CD4-positive, CD25-positive, alpha-beta regulatory T cell (primary cell): ENCODE data around the gene DIAPH1. TPM values are rescaled to one million over a fixed set of nuclear protein-coding genes. Genes with fewer than 3 reads are reported as not detected.

ENCODE experiments used
- ATAC-seq, 2 donors: fragments of 150-1000 bp; cut with Tn5 transposase; one replicate each; pipeline ENCODE4 v1.10.0; 2021; ENCODE audit warnings: low read depth in 2 of 2, moderate number of reproducible peaks in 2 of 2, moderate library complexity in 1 of 2
- DNase-seq, 3 donors: peaks; one replicate each; pipeline versions ENCODE4 v3.0.0 to v3.0.0-alpha.2; 2012 to 2022; ENCODE audit warnings: mixed read lengths in 1 of 3
- H3K27ac ChIP-seq: one replicate; pipeline ENCODE4 v1.7.0; 2013; ENCODE audit warnings: mild to moderate bottlenecking, low read length; ENCODE audit not compliant: insufficient read depth, poor library complexity, severe bottlenecking
- H3K27me3 ChIP-seq: one replicate; pipeline ENCODE4 v1.7.0; 2013; ENCODE audit warnings: low read length; ENCODE audit not compliant: control insufficient read depth, insufficient read depth
- H3K36me3 ChIP-seq: one replicate; pipeline ENCODE4 v1.7.0; 2013; ENCODE audit warnings: mild to moderate bottlenecking, low read length, moderate library complexity; ENCODE audit not compliant: control insufficient read depth, insufficient read depth
- H3K4me1 ChIP-seq: 2 replicates; pipeline ENCODE4 v1.7.0; 2013; ENCODE audit warnings: mild to moderate bottlenecking, low read length; ENCODE audit not compliant: insufficient read depth, control insufficient read depth, poor library complexity, severe bottlenecking
- H3K4me3 ChIP-seq: one replicate; pipeline ENCODE4 v1.7.0; 2013; ENCODE audit warnings: low read depth, mild to moderate bottlenecking, low read length, moderate library complexity
- H3K9me3 ChIP-seq, 2 experiments: 1 replicate in 1 of 2; 2 replicates in 1 of 2; pipeline ENCODE4 v1.7.0; 2013; ENCODE audit warnings: low read length in 2 of 2, mild to moderate bottlenecking in 1 of 2, moderate library complexity in 1 of 2; ENCODE audit not compliant: control insufficient read depth in 2 of 2
- H3K27ac Mint-ChIP-seq, 3 donors: one replicate each; pipeline ENCODE4 v1.8.0; 2020 to 2022; ENCODE audit warnings: mild to moderate bottlenecking in 3 of 3, mixed read lengths in 3 of 3, moderate library complexity in 2 of 3
- H3K27me3 Mint-ChIP-seq: one replicate; pipeline ENCODE4 v1.8.0; 2022; ENCODE audit warnings: mild to moderate bottlenecking, mixed read lengths
- H3K36me3 Mint-ChIP-seq: one replicate; pipeline ENCODE4 v1.8.0; 2020; ENCODE audit warnings: mixed read lengths
- H3K4me1 Mint-ChIP-seq, 4 donors: one replicate each; pipeline ENCODE4 v1.8.0; 2020 to 2022; ENCODE audit warnings: mixed read lengths in 4 of 4, mild to moderate bottlenecking in 1 of 4
- H3K4me3 Mint-ChIP-seq, 4 donors: one replicate each; pipeline ENCODE4 v1.8.0; 2020 to 2022; ENCODE audit warnings: mild to moderate bottlenecking in 4 of 4, mixed read lengths in 4 of 4, moderate library complexity in 3 of 4
- H3K9me3 Mint-ChIP-seq, 7 donors: one replicate each; pipeline ENCODE4 v1.8.0; 2020 to 2022; ENCODE audit warnings: mixed read lengths in 7 of 7, mild to moderate bottlenecking in 3 of 7, moderate library complexity in 2 of 7
- polyA plus RNA-seq, 4 donors: library from polyadenylated mRNA; unstranded; fragments of 300-500 nt; fragmentation: Illumina TruSeq; gene quantifications; one replicate each; pipeline ENCODE4 v1.2.3, GENCODE V29; 2021
- total RNA-seq: library from RNA; stranded (reverse); gene quantifications from one replicate; pipeline ENCODE4 v1.2.3, GENCODE V29; 2022

DIAPH1 gene
- total RNA-seq = 287 TPM
- polyA plus RNA-seq = 100 to 1,000 TPM in 1 of 4 donors, 10 to 100 TPM in 3; 86.1 to 105 (median 90.7) TPM

GRCh38 chr5:141618804-141619554 is at the start of gene DIAPH1:
Gene DIAPH1 (minus strand): TSS chr5:141619000. CDS start chr5:141618914, 86 bp downstream.
- no peaks in the 10 kb centered on the region for H3K27me3 Mint-ChIP-seq
- peak within 1 kb of the TSS; percentile 85 to 99 (median 97) for H3K27ac Mint-ChIP-seq
- peaks cover 29 to 49% (median 33%) of the 10 kb centered on the region in 4 donors for H3K4me1 Mint-ChIP-seq
- DNase-seq = peak; percentile 96 to 99 (median 97)
- Histone ChIP-seq H3K27me3 (no peaks in the 10 kb centered on the region), H3K4me1 (peaks cover 48% of the 10 kb centered on the region), H3K9me3 (no peaks in the 10 kb centered on the region), H3K4me3 (peak within 1 kb of the TSS; percentile 97), H3K36me3 (peaks cover 22% of the 10 kb centered on the region), H3K27ac (peak within 1 kb of the TSS; percentile 94)
- peaks cover 25% of the 10 kb centered on the region for H3K36me3 Mint-ChIP-seq
- H3K9me3 Mint-ChIP-seq = no peaks in the 10 kb centered on the region
- peak; percentile 97 for ATAC-seq
- H3K4me3 Mint-ChIP-seq = peak within 1 kb of the TSS; percentile 95 to 100 (median 97)

GRCh38 chr5:141665995-141666940 is 47.5 kb upstream of the DIAPH1 start:
- ATAC-seq = no peak

GRCh38 chr5:141664733-141665461 is 46.1 kb upstream of the DIAPH1 start:
- Histone ChIP-seq H3K9me3 (no peaks in the 10 kb centered on the region), H3K4me1 (peaks cover 3% of the 10 kb centered on the region), H3K36me3 (no peaks in the 10 kb centered on the region), H3K27ac (no peak overlapping the region), H3K4me3 (no peak overlapping the region), H3K27me3 (no peaks in the 10 kb centered on the region)
- H3K4me1 Mint-ChIP-seq = peaks cover 0 to 6% (median 3%) of the 10 kb centered on the region in 4 donors
- ATAC-seq (peak; percentile 76 to 83), DNase-seq (peak; percentile 52 to 76 (median 67))
- H3K36me3 Mint-ChIP-seq = no peaks in the 10 kb centered on the region
- H3K4me3 Mint-ChIP-seq = no peak overlapping the region
- H3K27ac Mint-ChIP-seq = no peak overlapping the region
- H3K27me3 Mint-ChIP-seq = peaks cover 4% of the 10 kb centered on the region
- H3K9me3 Mint-ChIP-seq = no peaks in the 10 kb centered on the region

More at GRCh38 chr5:141665995-141666940, 47.5 kb upstream of the DIAPH1 start:
- H3K27me3 ChIP-seq = no peaks in the 10 kb centered on the region
- H3K36me3 Mint-ChIP-seq = no peaks in the 10 kb centered on the region
- H3K27ac ChIP-seq = no peak overlapping the region
- no peak for DNase-seq
- H3K4me1 ChIP-seq = peaks cover 3% of the 10 kb centered on the region
- H3K27ac Mint-ChIP-seq = peak overlapping the region in 1 of 3 donors; percentile 67
- no peak overlapping the region for H3K4me3 Mint-ChIP-seq
- no peaks in the 10 kb centered on the region for H3K9me3 Mint-ChIP-seq
- H3K9me3 ChIP-seq = no peaks in the 10 kb centered on the region
- H3K4me3 ChIP-seq = no peak overlapping the region
- no peaks in the 10 kb centered on the region for H3K36me3 ChIP-seq
- H3K4me1 Mint-ChIP-seq = peaks cover 0 to 6% (median 3%) of the 10 kb centered on the region in 4 donors
- H3K27me3 Mint-ChIP-seq = peaks cover 4% of the 10 kb centered on the region

DNA sequence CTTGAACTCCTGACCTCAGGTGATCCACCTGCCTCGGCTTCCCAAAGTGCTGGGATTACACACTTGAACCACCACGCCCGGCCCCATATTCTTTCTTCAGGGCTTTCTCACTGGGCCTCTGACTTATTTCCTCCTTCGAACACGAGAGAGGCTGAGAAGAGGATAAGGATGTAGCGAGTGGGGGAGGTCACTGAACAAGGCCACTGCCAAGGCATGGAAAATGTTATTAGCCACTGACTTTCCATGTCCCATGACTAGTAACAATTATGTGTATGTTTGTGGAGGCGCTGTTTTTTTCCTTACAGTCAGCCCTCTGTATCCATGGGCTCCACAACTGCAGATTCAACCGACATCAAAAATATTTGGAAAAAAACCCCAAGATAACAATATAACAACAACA is 44.7 kb upstream of the DIAPH1 start:
- H3K4me3 Mint-ChIP-seq = no peak overlapping the region
- no peak for DNase-seq

DNA sequence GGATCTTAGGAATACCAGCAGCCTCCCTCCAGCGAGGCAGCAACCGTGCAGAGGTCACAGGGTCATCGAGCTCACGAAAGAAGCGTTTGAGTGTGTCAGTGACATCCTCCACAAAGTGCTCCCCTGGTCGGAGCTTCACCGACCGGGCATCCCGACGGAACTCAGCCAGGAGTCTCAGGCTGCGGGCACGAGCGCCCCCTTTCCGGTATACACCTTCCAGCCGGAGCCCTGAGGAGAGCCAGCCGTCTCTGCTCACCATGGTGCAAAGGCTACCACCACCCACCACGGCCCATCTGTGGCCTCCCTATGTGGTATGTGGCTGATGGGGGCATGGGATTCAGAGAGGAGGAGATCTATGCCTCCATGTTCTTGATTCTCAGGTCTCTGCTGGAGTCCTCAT is 43.2 kb upstream of the DIAPH1 start:
- ATAC-seq = no peak
- Histone ChIP-seq H3K36me3 (no peaks in the 10 kb centered on the region), H3K27me3 (no peaks in the 10 kb centered on the region), H3K27ac (no peak overlapping the region), H3K4me1 (peaks cover 3% of the 10 kb centered on the region), H3K4me3 (no peak overlapping the region), H3K9me3 (no peaks in the 10 kb centered on the region)
- H3K36me3 Mint-ChIP-seq = no peaks in the 10 kb centered on the region
- peaks cover 0 to 6% (median 3%) of the 10 kb centered on the region in 4 donors for H3K4me1 Mint-ChIP-seq
- H3K9me3 Mint-ChIP-seq = no peaks in the 10 kb centered on the region
- no peaks in the 10 kb centered on the region for H3K27me3 Mint-ChIP-seq
- no peak overlapping the region for H3K4me3 Mint-ChIP-seq
- no peak for DNase-seq
- no peak overlapping the region for H3K27ac Mint-ChIP-seq

More for the DNA sequence above, 44.7 kb upstream of the DIAPH1 start:
- H3K9me3 Mint-ChIP-seq = no peaks in the 10 kb centered on the region
- peaks cover under 1% of the 10 kb centered on the region for H3K27me3 Mint-ChIP-seq
- H3K27ac Mint-ChIP-seq = no peak overlapping the region
- no peak overlapping the region for H3K27ac ChIP-seq
- H3K4me1 Mint-ChIP-seq = peaks cover 0 to 6% (median 3%) of the 10 kb centered on the region in 4 donors
- H3K36me3 ChIP-seq = no peaks in the 10 kb centered on the region
- no peak overlapping the region for H3K4me3 ChIP-seq
- H3K4me1 ChIP-seq = peaks cover 3% of the 10 kb centered on the region
- no peaks in the 10 kb centered on the region for H3K27me3 ChIP-seq
- no peaks in the 10 kb centered on the region for H3K9me3 ChIP-seq
- no peaks in the 10 kb centered on the region for H3K36me3 Mint-ChIP-seq
- no peak for ATAC-seq

DNA sequence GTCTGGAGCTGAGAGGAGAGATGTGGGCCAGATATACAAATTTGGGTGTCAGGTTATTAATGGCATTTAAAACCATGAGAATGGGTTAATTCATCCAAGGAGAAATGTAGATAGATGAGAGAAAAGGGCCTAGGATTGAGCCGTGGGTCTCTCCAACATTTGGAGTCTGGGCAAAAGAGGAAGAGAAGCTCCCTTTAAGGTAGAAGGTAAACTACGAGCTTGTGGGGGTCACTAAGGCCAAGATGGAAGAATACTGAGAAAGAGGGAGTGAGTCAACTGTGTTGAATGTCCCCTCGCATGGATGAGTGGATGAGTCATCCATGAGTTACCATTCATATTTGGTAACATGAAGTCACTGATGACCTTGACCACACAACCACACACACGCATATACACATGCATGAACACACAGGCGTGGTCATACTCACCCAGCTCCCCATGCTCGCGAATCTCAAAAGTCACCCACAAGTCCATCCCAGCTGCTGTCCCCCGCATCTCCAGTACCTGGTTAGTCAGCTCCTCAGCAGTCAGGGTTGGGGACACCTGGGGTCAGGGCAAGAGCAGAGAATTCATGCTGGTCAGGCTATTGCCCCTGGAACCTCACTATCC is 39.2 kb upstream of the DIAPH1 start:
- no peaks in the 10 kb centered on the region for H3K4me1 ChIP-seq
- no peaks in the 10 kb centered on the region for H3K27me3 ChIP-seq
- H3K9me3 ChIP-seq = no peaks in the 10 kb centered on the region
- ATAC-seq (no peak), DNase-seq (no peak)
- Mint-ChIP-seq H3K4me3 (no peak overlapping the region), H3K4me1 (peaks cover 0 to 6% (median 5%) of the 10 kb centered on the region in 4 donors), H3K27ac (no peak overlapping the region), H3K9me3 (no peaks in the 10 kb centered on the region), H3K36me3 (no peaks in the 10 kb centered on the region), H3K27me3 (no peaks in the 10 kb centered on the region)
- no peaks in the 10 kb centered on the region for H3K36me3 ChIP-seq
- H3K4me3 ChIP-seq = no peak overlapping the region
- H3K27ac ChIP-seq = no peak overlapping the region

- H3K27ac Mint-ChIP-seq = no peak overlapping the region
- Histone ChIP-seq H3K4me1 (no peaks in the 10 kb centered on the region), H3K27me3 (no peaks in the 10 kb centered on the region), H3K27ac (no peak overlapping the region), H3K36me3 (no peaks in the 10 kb centered on the region), H3K4me3 (no peak overlapping the region), H3K9me3 (no peaks in the 10 kb centered on the region)
- no peaks in the 10 kb centered on the region for H3K27me3 Mint-ChIP-seq
- no peaks in the 10 kb centered on the region for H3K9me3 Mint-ChIP-seq
- no peak overlapping the region for H3K4me3 Mint-ChIP-seq
- no peaks in the 10 kb centered on the region for H3K36me3 Mint-ChIP-seq
- peaks cover 3 to 10% (median 9%) of the 10 kb centered on the region in 4 donors for H3K4me1 Mint-ChIP-seq
- DNase-seq (no peak), ATAC-seq (no peak)
Observed at GRCh38 chr5:141657404-141657803, 38.6 kb upstream of the DIAPH1 start.
